Neural progenitor cell (in vitro differentiated cells): Measurements from ENCODE around the gene EDEM1. TPM values are rescaled to one million over a fixed set of nuclear protein-coding genes. Genes with fewer than 3 reads are reported as not detected.

Source experiments
- DNase-seq: peaks from one replicate; pipeline ENCODE4 v3.0.0-alpha.2; 2016; ENCODE audit warnings: low spot score
- H2AFZ ChIP-seq: fragments of 200-600 bp; sonication (generic); replicated peaks from 2 replicates; pipeline ENCODE4 v1.6.1; 2016; ENCODE audit warnings: antibody characterized with exemption
- H3F3A ChIP-seq: fragments of 200-600 bp; sonication (generic); 2 replicates; pipeline ENCODE4 v1.6.1; 2016; ENCODE audit warnings: antibody characterized with exemption, low read depth
- H3K27ac ChIP-seq: fragments of 200-600 bp; sonication (generic); 2 replicates; pipeline ENCODE4 v1.5.1; 2016; ENCODE audit warnings: mild to moderate bottlenecking
- H3K27me3 ChIP-seq: fragments of 200-600 bp; sonication (generic); 2 replicates; pipeline ENCODE4 v1.6.1; 2016; ENCODE audit warnings: mild to moderate bottlenecking, moderate library complexity
- H3K36me3 ChIP-seq: fragments of 200-600 bp; sonication (generic); 2 replicates; pipeline ENCODE4 v1.5.1; 2016
- H3K4me1 ChIP-seq: fragments of 200-600 bp; sonication (generic); 2 replicates; pipeline ENCODE4 v1.6.1; 2016; ENCODE audit warnings: mixed run types
- H3K4me2 ChIP-seq: fragments of 200-600 bp; sonication (generic); 2 replicates; pipeline ENCODE4 v1.6.1; 2016
- H3K4me3 ChIP-seq: fragments of 200-600 bp; sonication (generic); 2 replicates; pipeline ENCODE4 v1.5.1; 2016
- H3K79me2 ChIP-seq: fragments of 200-600 bp; sonication (generic); 2 replicates; pipeline ENCODE4 v1.6.1; 2016; ENCODE audit warnings: low read depth
- H3K9ac ChIP-seq: fragments of 200-600 bp; sonication (generic); 2 replicates; pipeline ENCODE4 v1.6.1; 2016
- H3K9me3 ChIP-seq: fragments of 200-600 bp; sonication (generic); 2 replicates; pipeline ENCODE4 v1.5.1; 2016; ENCODE audit warnings: low read depth
- H4K20me1 ChIP-seq: fragments of 200-600 bp; sonication (generic); 2 replicates; pipeline ENCODE4 v1.6.1; 2016; ENCODE audit warnings: low read depth
- H3K27ac Mint-ChIP-seq: 3 replicates; pipeline ENCODE4 v1.8.0; 2021; ENCODE audit warnings: mixed read lengths
- H3K27me3 Mint-ChIP-seq: 2 replicates; pipeline ENCODE4 v1.8.0; 2022; ENCODE audit warnings: low read depth, mild to moderate bottlenecking, inconsistent platforms, moderate library complexity, mixed read lengths; ENCODE audit not compliant: insufficient read depth
- H3K36me3 Mint-ChIP-seq: 3 replicates; pipeline ENCODE4 v1.8.0; 2021; ENCODE audit warnings: mixed read lengths
- H3K4me1 Mint-ChIP-seq: 3 replicates; pipeline ENCODE4 v1.8.0; 2021; ENCODE audit warnings: mixed read lengths
- H3K4me3 Mint-ChIP-seq: 3 replicates; pipeline ENCODE4 v1.8.0; 2021; ENCODE audit warnings: mild to moderate bottlenecking, moderate library complexity, mixed read lengths
- H3K9me3 Mint-ChIP-seq: 3 replicates; pipeline ENCODE4 v1.8.0; 2020; ENCODE audit warnings: mixed read lengths
- CTCF ChIP-seq: fragments of 200-600 bp; sonication (generic); IDR thresholded peaks from 2 replicates; pipeline ENCODE4 v1.5.1; 2017; ENCODE audit warnings: antibody characterized with exemption, mild to moderate bottlenecking
- EZH2 ChIP-seq: fragments of 200-600 bp; sonication (generic); IDR thresholded peaks from 2 replicates; pipeline ENCODE4 v1.6.1; 2017; ENCODE audit warnings: antibody characterized with exemption, mild to moderate bottlenecking, moderate library complexity
- EZH2phosphoT487 ChIP-seq: fragments of 200-600 bp; sonication (generic); IDR thresholded peaks from 2 replicates; pipeline ENCODE4 v1.6.1; 2017; ENCODE audit warnings: antibody characterized with exemption
- total RNA-seq: library from RNA; depleted of rRNA; stranded (reverse); fragments of >200 nt; gene quantifications from 2 replicates; pipeline ENCODE4 v1.2.3, GENCODE V29; 2015; ENCODE audit warnings: low replicate concordance

Gene EDEM1
- total RNA-seq, 1 donor from 2014 or later = 11.8 TPM

- Histone ChIP-seq H3K79me2 (no peaks in the 10 kb centered on the region), H2AFZ (no peak overlapping the region), H3K27ac (no peak overlapping the region), H3F3A (no peaks in the 10 kb centered on the region), H3K9me3 (no peaks in the 10 kb centered on the region), H4K20me1 (no peaks in the 10 kb centered on the region), H3K9ac (no peak overlapping the region), H3K27me3 (no peaks in the 10 kb centered on the region), H3K4me3 (no peak overlapping the region), H3K4me2 (no peak overlapping the region), H3K4me1 (peaks cover 5% of the 10 kb centered on the region), H3K36me3 (no peaks in the 10 kb centered on the region)
- peaks cover 2% of the 10 kb centered on the region for H3K27me3 Mint-ChIP-seq
- H3K4me3 Mint-ChIP-seq = no peak overlapping the region
- no peaks in the 10 kb centered on the region for H3K9me3 Mint-ChIP-seq
- TF ChIP-seq EZH2phosphoT487 (no peak), EZH2 (no peak), CTCF (no peak)
- peaks cover 48% of the 10 kb centered on the region for H3K36me3 Mint-ChIP-seq
- H3K27ac Mint-ChIP-seq = no peak overlapping the region
- DNase-seq = no peak
- peaks cover 4% of the 10 kb centered on the region for H3K4me1 Mint-ChIP-seq
Measured at GRCh38 chr3:5212628-5213573, 25.4 kb downstream of the EDEM1 start.

- Histone ChIP-seq H3K9me3 (no peaks in the 10 kb centered on the region), H3K36me3 (no peaks in the 10 kb centered on the region), H3K4me2 (no peak overlapping the region), H3K4me3 (no peak overlapping the region), H4K20me1 (no peaks in the 10 kb centered on the region), H2AFZ (no peak overlapping the region), H3K27me3 (no peaks in the 10 kb centered on the region), H3K79me2 (no peaks in the 10 kb centered on the region), H3K4me1 (peaks cover 12% of the 10 kb centered on the region), H3F3A (peaks cover 6% of the 10 kb centered on the region), H3K27ac (no peak overlapping the region), H3K9ac (no peak overlapping the region)
- peaks cover 2% of the 10 kb centered on the region for H3K27me3 Mint-ChIP-seq
- peaks cover 41% of the 10 kb centered on the region for H3K36me3 Mint-ChIP-seq
- H3K4me3 Mint-ChIP-seq = no peak overlapping the region
- no peaks in the 10 kb centered on the region for H3K9me3 Mint-ChIP-seq
- TF ChIP-seq EZH2phosphoT487 (no peak), EZH2 (no peak), CTCF (no peak)
- no peak overlapping the region for H3K27ac Mint-ChIP-seq
- peaks cover 8% of the 10 kb centered on the region for H3K4me1 Mint-ChIP-seq
- no peak for DNase-seq
Measured at GRCh38 chr3:5213574-5213966, 26.1 kb downstream of the EDEM1 start.

- Mint-ChIP-seq H3K4me1 (peaks cover 13% of the 10 kb centered on the region), H3K4me3 (no peak overlapping the region), H3K9me3 (no peaks in the 10 kb centered on the region), H3K27ac (no peak overlapping the region), H3K27me3 (peaks cover 2% of the 10 kb centered on the region), H3K36me3 (peaks cover 35% of the 10 kb centered on the region)
- no peak for DNase-seq
- Histone ChIP-seq H3K4me1 (peaks cover 20% of the 10 kb centered on the region), H3K4me2 (no peak overlapping the region), H3K9me3 (no peaks in the 10 kb centered on the region), H4K20me1 (no peaks in the 10 kb centered on the region), H2AFZ (no peak overlapping the region), H3K27me3 (no peaks in the 10 kb centered on the region), H3K9ac (no peak overlapping the region), H3K4me3 (no peak overlapping the region), H3F3A (peaks cover 14% of the 10 kb centered on the region), H3K36me3 (no peaks in the 10 kb centered on the region), H3K79me2 (no peaks in the 10 kb centered on the region), H3K27ac (no peak overlapping the region)
- TF ChIP-seq CTCF = no peak
- no peak for TF ChIP-seq EZH2phosphoT487
- no peak for TF ChIP-seq EZH2
Measured at GRCh38 chr3:5214352-5214751, 26.8 kb downstream of the EDEM1 start.
